ENCODE data around the gene LINGO3. TPM values are rescaled to one million over a fixed set of nuclear protein-coding genes. Genes with fewer than 3 reads are reported as not detected.
A peak's percentile ranks its signal among the peaks of the same experiment; 100 is the strongest.

LINGO3 gene
- total RNA-seq, 2 donors from 2014 or later = not detected

DNA sequence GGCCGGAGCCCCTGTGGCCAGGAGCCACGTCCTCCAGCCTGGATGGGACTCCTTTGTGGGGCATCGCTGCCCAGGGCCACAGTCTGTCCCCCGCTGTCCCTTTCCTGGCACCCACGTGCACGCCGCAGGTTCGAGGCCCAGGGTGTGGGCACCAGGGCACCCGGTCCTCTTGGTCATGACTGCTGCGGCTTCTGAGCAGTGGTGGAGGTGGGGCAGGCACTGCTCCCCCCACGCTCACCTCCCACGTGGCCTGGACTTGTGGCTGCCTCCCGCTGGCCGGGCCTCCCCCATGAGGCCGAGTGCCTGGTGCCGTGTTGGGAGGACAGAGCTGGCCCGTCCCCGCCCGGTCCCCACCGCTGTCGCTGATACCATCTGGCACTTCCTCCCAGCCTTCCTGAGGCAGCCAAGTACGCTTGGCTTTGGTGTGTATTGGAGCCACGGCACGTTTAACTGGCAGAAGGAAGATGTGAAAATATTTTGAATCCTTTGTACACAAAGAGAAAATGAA lies 33.3 kb upstream of the LINGO3 start:
- intact Hi-C loops (cut with DNase I, micrococcal nuclease) = no loop called here
- ATAC-seq = no peak
- no peak for DNase-seq

- DNase-seq (no peak), ATAC-seq (no peak)
- intact Hi-C loops (cut with DNase I, micrococcal nuclease) = no loop called here
Measured at GRCh38 chr19:2340496-2341243, 32.7 kb upstream of the LINGO3 start.

DNA sequence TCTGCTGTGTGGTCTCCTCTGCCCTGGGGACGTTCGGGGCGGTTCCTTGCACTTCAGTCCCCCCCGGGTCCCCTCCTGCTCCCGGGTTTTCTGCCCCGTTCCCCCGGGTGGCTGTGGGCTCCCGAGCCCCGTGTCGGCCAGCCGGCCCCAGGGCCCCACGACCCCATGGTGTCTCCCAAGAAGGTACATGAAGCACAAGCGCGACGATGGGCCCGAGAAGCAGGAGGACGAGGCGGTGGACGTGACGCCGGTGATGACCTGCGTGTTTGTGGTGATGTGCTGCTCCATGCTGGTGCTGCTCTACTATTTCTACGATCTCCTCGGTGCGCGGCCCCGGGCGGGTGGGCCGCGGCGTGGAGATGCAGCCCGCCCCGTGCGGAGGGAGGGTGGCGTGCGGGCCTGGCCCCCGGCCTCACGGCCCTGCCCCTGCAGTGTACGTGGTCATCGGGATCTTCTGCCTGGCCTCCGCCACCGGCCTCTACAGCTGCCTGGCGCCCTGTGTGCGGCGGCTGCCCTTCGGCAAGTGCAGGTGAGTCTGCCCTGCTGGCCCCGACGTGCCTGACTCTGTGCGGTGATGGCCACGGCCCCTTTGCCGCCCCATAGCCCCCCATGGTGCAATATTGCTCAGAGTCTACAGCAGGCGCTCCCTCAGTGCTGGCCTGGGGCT lies 31.8 kb upstream of the LINGO3 start:
- DNase-seq = no peak
- intact Hi-C loops (cut with DNase I, micrococcal nuclease) = no loop called here
- ATAC-seq = no peak

DNA sequence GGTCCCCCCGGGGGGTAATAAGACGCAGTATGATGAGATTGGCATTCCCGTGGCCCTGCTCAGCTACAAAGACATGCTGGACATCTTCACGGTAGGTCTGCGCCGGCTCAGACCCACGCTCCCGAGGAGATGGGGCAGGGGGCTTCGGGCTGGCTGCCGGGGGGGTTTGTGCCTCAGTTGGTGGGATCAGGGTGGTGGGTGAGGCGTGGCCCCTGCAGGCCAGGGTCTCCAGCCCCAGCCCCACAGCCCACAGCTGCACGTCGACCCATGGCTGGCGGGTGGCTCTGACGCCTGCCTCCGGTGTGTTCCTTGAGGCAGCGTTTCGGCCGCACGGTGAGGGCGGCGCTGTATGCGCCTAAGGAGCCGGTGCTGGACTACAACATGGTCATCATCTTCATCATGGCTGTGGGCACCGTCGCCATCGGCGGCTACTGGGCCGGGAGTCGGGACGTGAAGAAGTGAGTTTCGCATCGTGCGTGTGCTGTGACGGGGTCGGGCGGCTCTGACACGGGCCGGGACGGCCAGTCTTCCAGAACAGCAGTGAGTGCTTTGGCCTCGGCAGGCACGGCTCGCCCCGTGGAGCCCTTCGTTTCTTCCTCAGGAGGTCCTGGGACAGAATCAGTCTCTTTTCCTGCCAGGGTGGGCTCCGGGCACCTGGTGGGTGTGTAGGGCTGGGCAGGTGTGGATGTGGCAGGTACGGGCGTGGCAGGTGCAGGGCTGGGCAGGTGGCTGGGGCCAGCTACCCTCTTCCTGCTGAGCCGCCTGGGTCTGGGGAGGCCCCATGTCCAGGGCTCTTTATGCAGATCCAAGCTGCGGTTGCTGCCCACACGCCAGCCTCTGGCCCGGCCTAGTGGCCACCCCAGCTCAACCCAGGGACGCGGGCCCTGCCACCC lies 31.0 kb upstream of the LINGO3 start:
- intact Hi-C loops (cut with DNase I, micrococcal nuclease) = no loop called here
- ATAC-seq (peak; percentile 48), DNase-seq (no peak)

DNA sequence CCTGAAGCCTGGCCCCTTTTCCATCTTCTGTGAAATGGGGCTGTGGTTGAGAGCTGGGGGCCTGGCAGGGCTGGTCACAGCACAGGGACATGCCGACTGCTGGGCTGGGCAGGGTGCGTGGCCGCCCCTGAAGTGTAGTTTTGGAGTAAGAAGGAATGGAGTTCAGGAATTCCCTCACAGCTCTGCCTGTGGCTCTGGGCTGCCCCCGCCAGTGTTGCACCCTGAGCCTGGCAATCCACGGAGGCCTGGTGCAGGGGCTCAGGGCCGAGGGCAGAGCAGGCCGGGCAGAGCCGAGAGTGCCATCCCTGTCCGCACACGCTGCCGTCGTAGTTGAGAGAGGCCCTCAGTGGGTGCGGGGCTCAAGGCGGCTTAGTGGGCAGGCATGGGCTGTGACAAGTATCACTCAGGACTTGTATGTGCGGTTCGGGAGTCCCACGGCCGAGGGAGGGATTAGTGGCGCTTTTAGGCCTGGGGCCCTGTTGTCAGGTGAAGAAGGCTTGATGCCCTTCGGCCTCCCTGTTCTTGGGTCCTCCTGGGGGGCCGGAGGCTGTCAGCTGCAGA lies 30.2 kb upstream of the LINGO3 start:
- no peak for ATAC-seq
- no peak for DNase-seq
- intact Hi-C loops (cut with DNase I, micrococcal nuclease) = no loop called here

- DNase-seq = no peak
- intact Hi-C loops (cut with DNase I, micrococcal nuclease) = no loop called here
- no peak for ATAC-seq
Measured at GRCh38 chr19:2337329-2337707, 29.4 kb upstream of the LINGO3 start.

DNA sequence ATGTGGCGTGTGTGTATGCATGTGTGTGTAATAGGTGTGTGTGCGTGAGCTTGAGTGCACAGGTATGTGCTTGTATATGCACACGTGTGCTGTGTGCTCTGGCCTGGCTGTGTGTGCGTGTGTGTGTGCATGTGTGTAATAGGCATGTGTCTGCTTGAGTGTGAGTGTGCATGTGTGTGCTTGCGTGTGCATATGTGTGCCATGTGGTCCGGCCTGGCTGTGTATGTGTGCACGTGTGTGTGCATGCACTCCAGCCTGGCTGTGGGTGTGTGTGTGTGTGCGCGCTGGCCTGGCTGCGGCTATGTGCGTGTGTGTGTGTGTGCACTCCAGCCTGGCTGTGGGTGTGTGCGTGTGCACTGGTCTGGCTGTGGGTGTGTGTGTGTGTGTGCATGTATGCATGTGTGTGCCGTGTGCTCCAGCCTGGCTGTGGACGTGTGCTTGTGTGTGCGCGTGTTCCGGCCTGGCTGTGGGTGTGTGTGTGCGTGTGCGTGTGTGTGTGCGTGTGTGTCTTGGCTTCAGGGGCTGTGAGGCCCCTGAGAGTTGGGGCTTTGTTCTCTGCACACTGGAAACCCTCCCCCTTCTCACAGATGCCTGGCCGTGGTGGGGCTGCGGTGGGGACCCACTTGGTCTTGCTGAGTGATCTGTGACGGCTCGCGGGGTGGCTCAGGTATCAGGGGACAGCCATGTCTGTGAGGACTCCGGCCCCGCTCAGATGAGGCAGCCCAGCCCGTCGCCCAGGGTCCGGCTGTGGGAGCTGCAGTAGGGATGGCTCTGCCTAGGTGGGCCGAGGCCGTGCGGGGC lies 28.8 kb upstream of the LINGO3 start:
- ATAC-seq (no peak), DNase-seq (no peak)
- intact Hi-C loops (cut with DNase I, micrococcal nuclease) = no loop called here

DNA sequence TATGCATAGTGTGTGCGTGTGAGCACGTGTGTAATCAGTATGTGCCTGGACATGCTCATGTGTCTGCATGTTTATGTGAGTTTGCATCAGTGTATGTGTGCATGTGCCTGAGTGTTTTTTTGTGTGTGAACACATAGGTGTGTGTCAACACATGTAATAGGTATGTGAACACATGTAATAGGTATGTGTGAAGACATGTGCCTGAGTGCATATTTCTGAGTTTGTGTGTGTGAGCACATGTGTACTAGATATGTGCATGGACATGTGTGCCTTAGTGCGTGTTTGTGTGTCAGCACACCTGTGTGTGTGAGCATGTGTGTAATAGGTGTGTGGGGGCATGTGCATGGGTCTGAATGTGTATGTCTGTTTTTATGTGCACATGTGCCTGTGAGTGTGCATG lies 27.9 kb upstream of the LINGO3 start:
- intact Hi-C loops (cut with DNase I, micrococcal nuclease) = no loop called here
- DNase-seq (no peak), ATAC-seq (no peak)

DNA sequence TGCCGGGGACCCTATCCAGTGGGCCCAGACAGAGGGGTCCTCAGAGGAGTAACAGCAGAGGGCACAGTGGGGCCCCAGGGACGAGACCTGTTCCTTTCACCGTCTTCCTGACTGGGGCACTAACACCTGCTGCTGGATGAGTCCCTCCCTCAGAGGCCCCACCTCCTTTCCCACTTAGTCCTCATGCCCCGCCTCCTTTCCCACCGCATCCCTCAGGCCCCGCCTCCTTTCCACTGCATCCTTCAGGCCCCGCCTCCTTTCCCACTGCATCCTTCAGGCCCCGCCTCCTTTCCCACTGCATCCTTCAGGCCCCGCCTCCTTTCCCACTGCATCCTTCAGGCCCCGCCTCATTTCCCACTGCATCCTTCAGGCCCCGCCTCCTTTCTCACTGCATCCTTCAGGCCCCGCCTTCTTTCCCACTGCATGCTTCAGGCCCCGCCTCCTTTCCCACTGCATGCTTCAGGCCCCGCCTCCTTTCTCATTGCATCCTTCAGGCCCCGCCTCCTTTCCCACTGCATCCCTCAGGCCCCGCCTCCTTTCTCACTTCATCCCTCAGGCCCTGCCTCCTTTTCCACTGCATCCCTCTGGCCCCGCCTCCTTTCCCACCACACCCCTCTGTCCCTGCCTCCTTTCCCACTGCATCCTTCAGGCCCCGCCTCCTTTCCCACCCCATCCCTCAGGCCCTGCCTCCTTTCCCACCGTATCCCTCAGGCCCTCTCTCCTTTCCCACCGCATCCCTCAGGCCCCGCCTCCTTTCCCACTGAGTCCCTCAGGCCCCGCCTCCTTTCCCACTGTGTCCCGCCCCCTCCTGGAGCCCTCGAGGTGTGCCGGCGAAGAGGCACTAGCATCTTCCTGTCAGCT lies 27.3 kb upstream of the LINGO3 start:
- intact Hi-C loops (cut with DNase I, micrococcal nuclease) = no loop called here
- no peak for DNase-seq
- ATAC-seq = no peak

- intact Hi-C loops (cut with DNase I, micrococcal nuclease) = no loop called here
- no peak for DNase-seq
- no peak for ATAC-seq
Measured at GRCh38 chr19:2334426-2334825, 26.5 kb upstream of the LINGO3 start.

DNA sequence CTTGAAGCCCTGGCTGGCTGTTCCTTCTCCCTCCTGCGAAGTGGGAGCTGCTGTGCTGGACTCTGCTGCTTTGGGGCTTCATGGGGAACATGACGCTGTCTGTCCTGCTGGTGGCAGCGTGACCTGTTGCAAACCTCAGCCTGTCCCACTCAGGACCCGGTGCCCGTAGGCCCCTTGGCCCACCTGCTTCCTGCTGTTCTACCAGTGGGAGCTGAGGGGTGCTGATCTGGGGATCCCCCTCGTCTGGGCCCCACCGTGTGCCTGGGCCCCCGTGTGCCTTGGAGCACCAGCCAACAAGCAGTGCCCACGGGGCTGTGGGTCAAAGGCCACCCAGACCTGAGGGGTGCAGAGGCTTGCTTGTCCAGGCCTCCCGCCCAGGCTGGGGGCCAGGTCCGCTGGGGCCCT lies 25.9 kb upstream of the LINGO3 start:
- intact Hi-C loops (cut with DNase I, micrococcal nuclease) = no loop called here
- ATAC-seq = no peak
- no peak for DNase-seq

GRCh38 chr19:2333027-2333806 lies 25.3 kb upstream of the LINGO3 start:
- DNase-seq = peak; percentile 79 to 83
- intact Hi-C loops (cut with DNase I, micrococcal nuclease) = no loop called here
- ATAC-seq = peak; percentile 34

DNA sequence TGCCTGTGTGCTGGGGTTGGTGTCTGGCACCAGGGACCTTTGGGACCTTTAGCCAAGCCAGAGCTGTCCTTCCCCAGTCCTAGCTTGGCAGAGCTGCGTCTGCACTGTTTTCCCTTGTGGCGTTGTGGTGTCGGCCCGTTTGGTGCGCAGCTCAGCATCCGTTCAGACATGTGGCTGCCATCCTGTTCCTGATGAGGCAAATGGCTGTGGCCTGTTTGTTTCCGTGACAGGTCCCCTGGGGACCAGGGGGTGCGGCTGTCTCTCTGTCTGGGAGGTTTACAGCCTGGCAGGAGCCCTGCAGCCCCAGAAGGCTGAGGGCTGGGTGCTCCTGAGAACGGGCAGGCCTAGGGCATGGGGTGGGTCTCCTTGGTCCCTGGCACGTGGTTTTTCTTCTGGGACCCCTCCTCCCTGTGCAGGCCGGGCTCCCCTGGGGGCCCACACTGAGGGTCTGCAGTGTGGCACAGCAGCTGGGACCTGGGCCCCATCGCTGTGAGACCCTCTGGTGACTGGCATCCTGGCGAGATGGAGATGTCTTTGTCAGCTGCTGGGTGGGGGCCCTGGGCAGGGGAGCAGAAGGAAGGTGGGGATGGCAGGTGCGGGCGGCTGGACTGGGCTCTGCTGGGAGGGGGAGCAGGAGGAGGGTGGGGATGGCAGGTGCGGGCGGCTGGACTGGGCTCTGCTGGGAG lies 24.5 kb upstream of the LINGO3 start:
- ATAC-seq (peak; percentile 24), DNase-seq (peak; percentile 68)
- intact Hi-C loops (cut with DNase I, micrococcal nuclease) = no loop called here

DNA sequence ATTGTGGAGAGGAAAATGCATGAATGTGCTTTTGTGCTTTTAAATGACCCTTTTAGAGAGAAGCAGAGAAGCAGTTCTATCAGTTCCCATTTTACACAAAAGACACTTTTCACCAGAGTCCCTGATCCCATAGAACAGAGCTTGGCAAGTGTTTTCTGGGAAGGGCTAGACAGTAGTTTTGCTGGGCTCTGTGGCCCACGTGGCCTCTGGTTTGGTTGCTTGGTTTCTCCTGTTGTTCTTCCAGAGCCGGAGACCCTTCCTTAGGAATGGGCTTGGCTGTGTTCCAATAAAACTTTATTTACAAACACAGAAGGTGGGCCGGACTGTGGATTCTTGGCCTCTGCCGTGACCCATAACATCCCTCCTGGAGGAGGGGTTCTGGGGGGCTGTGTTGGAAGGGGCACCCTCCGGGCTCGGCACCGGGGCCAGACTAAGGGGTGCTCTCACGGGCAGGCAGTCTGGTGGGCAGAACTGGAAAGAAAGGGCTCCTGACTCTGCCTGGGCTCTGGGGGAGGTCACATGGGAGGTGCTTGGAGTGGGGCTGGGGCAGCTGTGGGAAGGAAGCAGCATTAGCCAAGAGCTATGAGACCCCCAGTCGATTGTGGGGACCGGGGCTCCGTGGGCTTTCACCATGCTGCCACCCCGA lies 23.8 kb upstream of the LINGO3 start:
- intact Hi-C loops (cut with DNase I, micrococcal nuclease) = no loop called here
- DNase-seq (no peak), ATAC-seq (no peak)

GRCh38 chr19:2330632-2331284 lies 22.8 kb upstream of the LINGO3 start:
- ATAC-seq (peak; percentile 72), DNase-seq (peak; percentile 91 to 94)
- intact Hi-C loops (cut with DNase I, micrococcal nuclease) = no loop called here
